ENCODE measurements around the gene DERL3.
"Not testable (repeated sequence)": the region's sequence is repeated elsewhere in the genome, so short reads cannot be mapped to it uniquely, and the experiment has no call there.

DERL3 gene

GRCh38 chr22:23838681-23839468 is at the start of gene DERL3:
Gene DERL3, minus strand, starts transcription at chr22:23839006. Its CDS starts 19 bp downstream, at chr22:23838987.
- DNase-seq: peak; percentile 98

GRCh38 chr22:23884140-23884539 is 45.3 kb upstream of the DERL3 start:
- DNase-seq: no peak

- no peak for DNase-seq
Measured at GRCh38 chr22:23883658-23884057, 44.9 kb upstream of the DERL3 start.

- DNase-seq: no peak
Measured at GRCh38 chr22:23882370-23882769, 43.6 kb upstream of the DERL3 start.

GRCh38 chr22:23878219-23878618 is 39.4 kb upstream of the DERL3 start:
- DNase-seq: no peak

GRCh38 chr22:23877566-23877965 is 38.8 kb upstream of the DERL3 start:
- DNase-seq: no peak

- no peak for DNase-seq
Measured at GRCh38 chr22:23875801-23876200, 37.0 kb upstream of the DERL3 start.

GRCh38 chr22:23874871-23875270 is 36.1 kb upstream of the DERL3 start:
- DNase-seq: no peak

GRCh38 chr22:23868580-23868979 is 29.8 kb upstream of the DERL3 start:
- no peak for DNase-seq

- not testable (repeated sequence) for DNase-seq
Measured at GRCh38 chr22:23864499-23865154, 25.8 kb upstream of the DERL3 start.

GRCh38 chr22:23862103-23862502 is 23.3 kb upstream of the DERL3 start:
- peak; percentile 38 for DNase-seq

GRCh38 chr22:23860187-23860586 is 21.4 kb upstream of the DERL3 start:
- DNase-seq: not testable (repeated sequence)

- no peak for DNase-seq
Measured at GRCh38 chr22:23859201-23859600, 20.4 kb upstream of the DERL3 start.

- DNase-seq: no peak
Measured at GRCh38 chr22:23858484-23858815, 19.6 kb upstream of the DERL3 start.

- DNase-seq: peak; percentile 96
Measured at GRCh38 chr22:23857606-23858483, 19.0 kb upstream of the DERL3 start, which contains the start of gene SLC2A11. Gene SLC2A11, plus strand, starts transcription at chr22:23857875. Its CDS starts 125 bp downstream, at chr22:23858000.

GRCh38 chr22:23856721-23857605 is 18.2 kb upstream of the DERL3 start:
- no peak for DNase-seq

GRCh38 chr22:23850136-23850611 is 11.4 kb upstream of the DERL3 start:
- DNase-seq: no peak

- DNase-seq: peak; percentile 88
Measured at GRCh38 chr22:23849009-23850006, 10.5 kb upstream of the DERL3 start.

- DNase-seq: no peak
Measured at GRCh38 chr22:23847991-23848864, 9.4 kb upstream of the DERL3 start.

Measured in CD4-positive, alpha-beta T cell treated with Interleukin-10 for 1 hour (primary cell).